HEK293T (cell line): ENCODE results near the gene BRPF3.

Experiments
- BHLHE40 ChIP-seq: fragments of 450-650 bp; IDR thresholded peaks from 2 replicates; pipeline ENCODE4 v1.6.1; 2016; ENCODE audit warnings: mild to moderate bottlenecking, moderate library complexity, borderline replicate concordance
- CTBP1 ChIP-seq: fragments of 450-650 bp; IDR thresholded peaks from 2 replicates; pipeline ENCODE4 v1.6.1; 2016; ENCODE audit warnings: borderline replicate concordance
- ELF4 ChIP-seq: fragments of 450-650 bp; IDR thresholded peaks from 2 replicates; pipeline ENCODE4 v1.6.1; 2017; ENCODE audit warnings: antibody characterized with exemption
- FOXA1 ChIP-seq: fragments of 450-650 bp; IDR thresholded peaks from 2 replicates; pipeline ENCODE4 v1.6.1; 2016; ENCODE audit warnings: mild to moderate bottlenecking
- HDGF ChIP-seq: fragments of 450-650 bp; IDR thresholded peaks from 2 replicates; pipeline ENCODE4 v1.6.1; 2017; ENCODE audit warnings: antibody characterized with exemption, borderline replicate concordance
- L3MBTL2 ChIP-seq: fragments of 450-650 bp; conservative IDR thresholded peaks from 2 replicates; pipeline ENCODE4 v1.6.1; 2016; ENCODE audit warnings: mild to moderate bottlenecking
- NFRKB ChIP-seq: fragments of 450-650 bp; IDR thresholded peaks from 2 replicates; pipeline ENCODE4 v1.6.1; 2016; ENCODE audit warnings: mild to moderate bottlenecking, moderate library complexity
- SUZ12 ChIP-seq: fragments of 450-650 bp; IDR thresholded peaks from 2 replicates; pipeline ENCODE4 v1.6.1; 2016; ENCODE audit warnings: mild to moderate bottlenecking
- TARDBP ChIP-seq: fragments of 450-650 bp; IDR thresholded peaks from 2 replicates; pipeline ENCODE4 v1.6.1; 2016
- ZNF384 ChIP-seq: fragments of 450-650 bp; IDR thresholded peaks from 2 replicates; pipeline ENCODE4 v1.6.1; 2016

DNA sequence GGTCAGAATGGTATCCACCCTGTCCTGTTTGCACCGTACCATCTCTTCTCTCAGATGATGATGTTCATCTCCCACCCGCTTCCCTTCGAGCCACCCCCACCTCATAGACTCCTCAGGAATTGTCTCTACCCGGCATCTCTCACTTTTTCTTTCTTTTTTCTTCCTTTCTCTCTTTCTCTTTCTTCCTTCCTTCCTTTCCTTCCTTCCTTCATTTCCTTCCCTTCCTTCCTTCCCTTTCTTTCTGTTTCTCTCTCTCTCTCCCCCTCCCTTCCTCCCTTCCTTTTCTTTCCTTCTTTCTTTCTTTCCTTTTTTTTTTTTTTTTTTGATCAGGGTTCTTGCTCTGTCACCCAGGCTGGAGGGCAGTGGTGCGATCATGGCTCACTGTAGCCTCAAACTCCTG is 45.6 kb downstream of the BRPF3 start:
- TF ChIP-seq SUZ12: no peak
- TF ChIP-seq ELF4: no peak
- no peak for TF ChIP-seq CTBP1
- TF ChIP-seq BHLHE40: no peak
- no peak for TF ChIP-seq FOXA1
- no peak for TF ChIP-seq ZNF384
- no peak for TF ChIP-seq TARDBP
- no peak for TF ChIP-seq L3MBTL2
- TF ChIP-seq HDGF: no peak
- TF ChIP-seq NFRKB: no peak
